ENCODE data around the gene WDR43.
"Not testable (repeated sequence)": the region's sequence is repeated elsewhere in the genome, so short reads cannot be mapped to it uniquely, and the experiment has no call there.

- TF ChIP-seq CTCF (IDR thresholded peaks at IDR 0.05; ENCODE audit: poor library complexity, severe bottlenecking); EP300 (conservative IDR thresholded peaks at IDR 0.05; ENCODE audit: poor library complexity, severe bottlenecking); EZH2 (IDR thresholded peaks at IDR 0.05; ENCODE audit: borderline replicate concordance, insufficient read depth, low read length, poor library complexity, severe bottlenecking); MXI1 (conservative IDR thresholded peaks at IDR 0.05; ENCODE audit: poor library complexity, severe bottlenecking); REST (IDR thresholded peaks at IDR 0.05; ENCODE audit: borderline replicate concordance); TAF1 (IDR thresholded peaks at IDR 0.05; ENCODE audit: low read depth); POLR2AphosphoS5 (IDR thresholded peaks at IDR 0.05); RAD21 (conservative IDR thresholded peaks at IDR 0.05): not testable (repeated sequence)
These were observed 83.5 kb downstream of the WDR43 start for GRCh38 chr2:28978001-28978400.
